Activated naive CD4-positive, alpha-beta T cell treated with anti-CD3 and anti-CD28 coated beads for 36 hours (primary cell): Measurements from ENCODE around the gene FMR1NB. TPM values are rescaled to one million over a fixed set of nuclear protein-coding genes. Genes with fewer than 3 reads are reported as not detected.

Source experiments
- total RNA-seq, 2 experiments: library from RNA; stranded (reverse); gene quantifications; one replicate each; pipeline ENCODE4 v1.2.3, GENCODE V29; 2021

FMR1NB gene
- total RNA-seq, 2 experiments from 2014 or later = not detected

Other genes with a start within 250 kb of the FMR1NB start
- 10 to 100 TPM; 24.5 to 25.7 TPM for gene FMR1, start 69.4 kb upstream of the FMR1NB start, total RNA-seq